HG03460 (cell line): ENCODE measurements around the gene DAPK3.
"Not testable (repeated sequence)": the region's sequence is repeated elsewhere in the genome, so short reads cannot be mapped to it uniquely, and the experiment has no call there.

ENCODE experiments used
- ATAC-seq: cut with Tn5 transposase; IDR thresholded peaks from one replicate; pipeline ENCODE4 v1.9.1; 2021; ENCODE audit not compliant: unreplicated experiment

DAPK3 gene

GRCh38 chr19:4005436-4005835, 34.5 kb upstream of the DAPK3 start:
- ATAC-seq: not testable (repeated sequence)

GRCh38 chr19:4000798-4001197, 29.9 kb upstream of the DAPK3 start:
- ATAC-seq: not testable (repeated sequence)

GRCh38 chr19:3998667-3999412, 27.9 kb upstream of the DAPK3 start:
- not testable (repeated sequence) for ATAC-seq

GRCh38 chr19:3995607-3996006, 24.7 kb upstream of the DAPK3 start:
- no peak for ATAC-seq

- ATAC-seq: no peak
Observed at GRCh38 chr19:3990815-3991117, 19.9 kb upstream of the DAPK3 start.

GRCh38 chr19:3987619-3988371, 16.9 kb upstream of the DAPK3 start:
- ATAC-seq: no peak

- ATAC-seq: no peak
Observed at GRCh38 chr19:3986260-3987041, 15.6 kb upstream of the DAPK3 start.

- no peak for ATAC-seq
Observed at GRCh38 chr19:3985643-3986259, 14.9 kb upstream of the DAPK3 start.

- no peak for ATAC-seq
Observed at GRCh38 chr19:3984908-3985642, 14.2 kb upstream of the DAPK3 start, which contains the start of gene EEF2. TSS of gene EEF2 (minus strand) at chr19:3985463. CDS start at chr19:3985380, 83 bp downstream.

- ATAC-seq: no peak
Observed at GRCh38 chr19:3984584-3984907, 13.6 kb upstream of the DAPK3 start.

GRCh38 chr19:3983936-3984583, 13.2 kb upstream of the DAPK3 start:
- ATAC-seq: no peak

GRCh38 chr19:3983542-3983914, 12.6 kb upstream of the DAPK3 start:
- ATAC-seq: no peak

- ATAC-seq: no peak
Observed at GRCh38 chr19:3982701-3983541, 12.0 kb upstream of the DAPK3 start.

GRCh38 chr19:3981736-3982681, 11.1 kb upstream of the DAPK3 start:
- ATAC-seq: no peak

- ATAC-seq: no peak
Observed at GRCh38 chr19:3981373-3981735, 10.5 kb upstream of the DAPK3 start.

GRCh38 chr19:3980353-3981251, 9.7 kb upstream of the DAPK3 start:
- no peak for ATAC-seq

GRCh38 chr19:3979674-3980352, 8.9 kb upstream of the DAPK3 start:
- no peak for ATAC-seq
